ENCODE measurements around the gene QRICH2. TPM values are rescaled to one million over a fixed set of nuclear protein-coding genes. Genes with fewer than 3 reads are reported as not detected.
"Not testable (repeated sequence)": the region's sequence is repeated elsewhere in the genome, so short reads cannot be mapped to it uniquely, and the experiment has no call there.

QRICH2 gene
- total RNA-seq, 4 donors from 2014 or later: 1.2 to 1.8 (median 1.6) TPM

GRCh38 chr17:76260220-76260619, 47.9 kb downstream of the QRICH2 start:
- DNase-seq (ENCODE audit: low spot score) (no peak), ATAC-seq (ENCODE audit: low FRiP score) (no peak)
- TF ChIP-seq, protein P1, sequence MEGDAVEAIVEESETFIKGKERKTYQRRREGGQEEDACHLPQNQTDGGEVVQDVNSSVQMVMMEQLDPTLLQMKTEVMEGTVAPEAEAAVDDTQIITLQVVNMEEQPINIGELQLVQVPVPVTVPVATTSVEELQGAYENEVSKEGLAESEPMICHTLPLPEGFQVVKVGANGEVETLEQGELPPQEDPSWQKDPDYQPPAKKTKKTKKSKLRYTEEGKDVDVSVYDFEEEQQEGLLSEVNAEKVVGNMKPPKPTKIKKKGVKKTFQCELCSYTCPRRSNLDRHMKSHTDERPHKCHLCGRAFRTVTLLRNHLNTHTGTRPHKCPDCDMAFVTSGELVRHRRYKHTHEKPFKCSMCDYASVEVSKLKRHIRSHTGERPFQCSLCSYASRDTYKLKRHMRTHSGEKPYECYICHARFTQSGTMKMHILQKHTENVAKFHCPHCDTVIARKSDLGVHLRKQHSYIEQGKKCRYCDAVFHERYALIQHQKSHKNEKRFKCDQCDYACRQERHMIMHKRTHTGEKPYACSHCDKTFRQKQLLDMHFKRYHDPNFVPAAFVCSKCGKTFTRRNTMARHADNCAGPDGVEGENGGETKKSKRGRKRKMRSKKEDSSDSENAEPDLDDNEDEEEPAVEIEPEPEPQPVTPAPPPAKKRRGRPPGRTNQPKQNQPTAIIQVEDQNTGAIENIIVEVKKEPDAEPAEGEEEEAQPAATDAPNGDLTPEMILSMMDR (IDR thresholded peaks at IDR 0.05): no peak

GRCh38 chr17:76256430-76257050, 51.5 kb downstream of the QRICH2 start:
- not testable (repeated sequence) for DNase-seq (ENCODE audit: low spot score); ATAC-seq (ENCODE audit: low FRiP score)

GRCh38 chr17:76255801-76256429, 52.2 kb downstream of the QRICH2 start:
- DNase-seq (ENCODE audit: low spot score) (no peak), ATAC-seq (ENCODE audit: low FRiP score) (no peak)
- TF ChIP-seq, protein P1 (IDR thresholded peaks at IDR 0.05): no peak

DNA sequence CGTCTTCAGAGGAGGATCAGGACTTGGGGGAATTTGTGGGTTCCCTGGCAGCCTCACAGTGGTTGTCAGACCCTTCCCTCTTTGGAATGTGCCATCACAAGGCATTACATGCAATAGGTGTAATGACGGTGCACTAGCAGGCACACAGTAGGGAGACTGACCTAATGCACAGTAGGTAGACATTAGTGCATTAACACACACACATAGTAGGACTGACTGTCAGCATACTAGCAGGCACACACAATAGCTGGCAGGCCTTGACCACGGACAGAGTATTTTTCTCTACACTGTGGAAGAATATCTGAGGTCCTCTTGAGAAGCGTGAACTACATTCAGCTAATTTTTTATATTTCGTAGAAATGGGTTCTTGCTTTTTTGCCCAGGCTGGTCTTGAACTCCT, 53.8 kb downstream of the QRICH2 start:
- TF ChIP-seq, protein P1 (IDR thresholded peaks at IDR 0.05): no peak
- DNase-seq (ENCODE audit: low spot score) (peak; percentile 10), ATAC-seq (ENCODE audit: low FRiP score) (no peak)

DNA sequence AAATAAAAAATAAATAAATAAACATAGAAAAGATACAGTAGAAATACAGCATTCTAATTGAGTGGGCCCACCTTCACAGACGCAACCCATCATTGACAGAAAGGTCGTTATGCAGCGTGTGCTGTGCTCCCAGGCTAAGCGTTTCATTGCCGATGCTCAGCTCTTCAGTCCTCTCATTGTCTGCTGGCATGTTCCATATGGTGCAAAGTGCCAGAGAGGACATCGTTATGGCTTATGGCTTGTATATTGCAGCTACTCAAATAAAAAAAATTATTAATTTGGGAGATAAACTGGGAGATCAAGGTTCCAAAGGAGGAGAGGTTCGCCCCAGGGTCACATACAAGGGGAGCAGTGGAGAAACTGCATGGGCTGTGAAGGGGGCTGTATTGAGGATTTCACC, 54.2 kb downstream of the QRICH2 start:
- DNase-seq (ENCODE audit: low spot score) (no peak), ATAC-seq (ENCODE audit: low FRiP score) (no peak)
- TF ChIP-seq, protein P1 (IDR thresholded peaks at IDR 0.05): no peak

- peak; percentile 21 for DNase-seq (ENCODE audit: low spot score)
- ATAC-seq (ENCODE audit: low FRiP score): not testable (repeated sequence)
Measured at GRCh38 chr17:76252967-76253766, 54.9 kb downstream of the QRICH2 start.

GRCh38 chr17:76252040-76252954, 55.8 kb downstream of the QRICH2 start:
- TF ChIP-seq, protein P1 (IDR thresholded peaks at IDR 0.05): no peak
- peak; percentile 80 for ATAC-seq (ENCODE audit: low FRiP score)
- DNase-seq (ENCODE audit: low spot score): peak; percentile 29

Measured in omental fat pad (tissue), 4 donors.